HG02759 (cell line): ENCODE measurements around the gene NRF1.

Experiments
- ATAC-seq: cut with Tn5 transposase; IDR thresholded peaks from one replicate; pipeline ENCODE4 v1.9.1; 2021; ENCODE audit warnings: mild to moderate bottlenecking, moderate library complexity; ENCODE audit not compliant: unreplicated experiment

Gene NRF1

DNA sequence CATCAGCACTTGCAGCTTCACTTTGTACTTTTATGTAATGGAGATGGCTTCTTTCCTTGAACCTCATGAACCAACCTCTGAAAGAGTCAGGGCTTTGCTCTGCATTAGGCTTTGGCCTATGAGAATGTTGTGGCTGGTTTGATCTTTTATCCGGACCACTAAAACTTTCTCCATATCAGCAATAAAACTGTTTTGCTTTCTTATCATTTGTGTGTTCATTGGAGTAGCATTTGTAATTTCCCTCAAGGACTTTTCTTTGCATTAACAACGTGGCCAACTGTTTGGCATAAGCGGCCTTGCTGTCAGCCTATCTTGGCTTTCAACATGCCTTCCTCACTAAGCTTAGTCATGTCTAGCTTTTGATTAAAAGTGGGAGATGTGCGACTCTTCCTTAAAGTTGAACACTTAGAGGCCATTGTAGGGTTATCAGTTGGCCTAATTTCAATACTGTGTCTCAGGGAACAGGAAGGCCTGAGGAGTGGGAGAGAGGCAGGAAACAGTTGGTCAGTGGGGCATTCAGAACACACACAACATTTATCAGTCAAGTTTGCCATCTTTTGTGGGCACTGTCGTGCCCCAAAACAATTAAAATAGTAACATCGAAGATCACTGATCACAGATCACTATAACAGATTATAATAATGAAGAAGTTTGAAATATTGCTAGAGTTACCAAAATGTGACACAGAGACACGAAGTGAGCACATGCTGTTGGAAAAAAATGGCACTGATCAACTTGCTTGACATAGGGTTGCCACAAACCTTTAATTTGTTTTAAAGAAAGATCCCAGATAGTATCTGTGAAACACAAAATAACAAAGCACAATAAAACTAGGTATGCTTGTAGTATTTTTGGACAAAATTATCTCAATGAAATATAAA is 64.7 kb downstream of the NRF1 start:
- ATAC-seq = no peak

- no peak for ATAC-seq
These were observed 66.3 kb downstream of the NRF1 start for GRCh38 chr7:129677796-129678195.

DNA sequence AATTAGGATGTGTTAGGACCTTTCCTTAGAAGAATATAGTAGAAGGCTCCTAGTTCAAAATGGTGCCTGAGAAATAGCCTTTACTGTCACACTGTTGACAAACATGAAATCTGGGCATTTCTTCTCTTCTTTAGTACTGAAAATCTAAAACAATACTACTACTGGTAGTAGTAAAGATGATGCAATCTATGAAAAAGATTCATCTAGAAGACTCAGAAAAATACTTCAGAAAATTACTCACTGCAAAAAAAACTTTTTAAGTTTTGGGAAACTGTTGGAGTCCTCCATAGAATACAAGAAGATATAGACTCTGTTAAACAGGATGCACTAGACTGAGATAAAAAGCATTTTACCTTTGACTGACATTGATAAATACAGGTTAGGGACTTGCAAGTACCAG is 67.1 kb downstream of the NRF1 start:
- no peak for ATAC-seq

GRCh38 chr7:129680400-129680799 is 68.9 kb downstream of the NRF1 start:
- ATAC-seq = no peak

DNA sequence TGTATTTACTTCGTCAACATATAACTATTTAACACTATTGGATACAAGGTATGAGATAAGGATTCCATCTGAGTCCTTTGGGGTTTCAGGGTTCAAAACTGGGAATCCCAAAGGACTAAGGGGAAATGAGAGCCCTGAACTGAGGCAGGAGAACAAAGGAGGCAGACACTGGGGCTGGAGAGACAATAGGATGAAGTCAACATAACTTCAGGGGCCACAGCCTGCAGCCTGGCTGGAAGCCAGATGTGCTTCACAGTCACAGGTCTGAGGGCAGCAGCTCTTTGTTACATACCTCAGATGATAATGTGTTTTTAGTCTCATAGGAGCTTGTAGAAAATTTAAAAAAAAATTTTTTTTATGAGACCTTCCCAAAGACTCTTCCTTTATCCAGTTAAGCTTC is 73.3 kb downstream of the NRF1 start:
- ATAC-seq = no peak

- ATAC-seq = no peak
These were observed 74.5 kb downstream of the NRF1 start for GRCh38 chr7:129686063-129686462.

- no peak for ATAC-seq
These were observed 77.1 kb downstream of the NRF1 start for GRCh38 chr7:129688503-129689222.

GRCh38 chr7:129689995-129690581 is 78.6 kb downstream of the NRF1 start:
- ATAC-seq = no peak

DNA sequence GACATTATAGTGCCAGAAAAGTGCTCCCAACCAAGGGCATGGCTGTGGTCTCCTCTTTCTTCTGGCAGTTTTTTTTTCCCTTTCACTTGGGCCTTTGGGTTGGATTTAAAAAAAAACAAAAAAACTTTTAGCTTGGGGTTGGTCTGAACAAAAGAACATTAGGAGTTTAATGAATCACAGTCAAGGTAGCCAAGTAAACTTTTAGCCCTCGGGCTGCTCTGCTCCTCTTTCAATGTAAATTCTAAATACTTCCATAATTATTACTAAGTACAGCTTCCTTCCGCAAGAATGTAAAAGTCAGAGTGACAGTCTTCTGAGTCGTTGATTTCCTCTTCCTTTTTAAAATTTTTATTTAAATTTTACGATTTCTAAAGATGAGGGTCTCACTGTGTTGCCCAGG is 79.2 kb downstream of the NRF1 start:
- ATAC-seq = no peak

DNA sequence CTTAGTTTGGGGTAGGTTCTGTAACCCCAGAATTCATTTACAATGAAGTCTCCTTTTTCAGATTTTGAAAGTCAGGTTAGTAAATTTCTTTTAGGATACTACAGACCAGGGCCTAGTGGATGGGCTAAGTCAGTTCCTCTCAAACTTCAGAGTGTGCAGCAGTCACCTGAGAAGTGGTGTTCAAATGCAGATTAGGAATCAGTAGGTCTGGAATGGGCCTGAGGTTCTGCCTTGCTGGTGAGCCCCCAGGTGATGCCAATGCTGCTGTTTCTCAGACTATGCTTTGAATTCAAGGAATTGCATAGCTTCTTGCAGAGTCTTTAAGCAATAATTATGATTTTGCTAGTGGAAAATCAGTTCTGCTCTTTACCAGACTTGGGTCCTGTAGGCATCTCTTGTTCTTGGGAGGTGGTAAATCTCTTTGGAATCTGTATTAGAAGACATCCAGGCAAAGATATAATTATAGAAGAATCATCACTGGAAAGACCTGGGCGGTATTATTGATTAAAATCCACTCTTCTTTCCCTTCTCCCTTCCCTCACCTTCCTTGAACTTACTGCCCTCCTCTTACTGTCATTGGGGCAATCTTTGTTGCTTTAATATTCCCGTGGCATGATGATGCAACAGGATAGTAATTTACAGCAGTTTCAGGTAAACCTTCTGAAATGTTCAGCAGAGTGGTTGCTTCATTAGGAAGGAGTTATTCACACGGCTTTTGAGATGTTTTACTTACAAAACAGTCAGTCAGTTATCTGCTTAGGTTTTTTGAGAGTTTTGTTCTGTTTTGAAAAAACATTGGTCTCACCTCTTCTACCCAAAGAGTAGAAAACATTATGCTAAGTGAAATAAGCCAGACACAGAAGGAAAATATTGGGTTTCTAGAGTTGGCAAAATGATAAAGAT is 87.2 kb downstream of the NRF1 start:
- ATAC-seq = no peak

DNA sequence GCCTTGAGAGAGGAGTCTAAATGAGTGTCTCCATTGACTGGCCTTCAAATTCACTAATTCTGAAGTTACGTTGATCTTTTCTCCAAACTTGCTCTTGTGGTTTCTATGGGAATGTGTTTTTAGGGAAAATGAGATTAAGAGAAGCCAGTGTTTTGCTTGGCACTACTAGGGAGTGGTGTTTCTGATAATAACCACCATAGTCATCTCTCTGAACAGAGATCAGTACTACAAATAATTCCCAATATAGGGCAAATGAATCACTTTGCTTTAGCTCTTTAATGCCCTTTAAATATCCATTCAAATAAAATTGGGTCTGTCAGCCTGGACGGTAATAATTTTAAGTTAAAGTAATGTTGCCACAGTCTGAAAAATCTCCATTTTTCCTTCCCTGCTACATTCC is 90.8 kb downstream of the NRF1 start:
- ATAC-seq = no peak

DNA sequence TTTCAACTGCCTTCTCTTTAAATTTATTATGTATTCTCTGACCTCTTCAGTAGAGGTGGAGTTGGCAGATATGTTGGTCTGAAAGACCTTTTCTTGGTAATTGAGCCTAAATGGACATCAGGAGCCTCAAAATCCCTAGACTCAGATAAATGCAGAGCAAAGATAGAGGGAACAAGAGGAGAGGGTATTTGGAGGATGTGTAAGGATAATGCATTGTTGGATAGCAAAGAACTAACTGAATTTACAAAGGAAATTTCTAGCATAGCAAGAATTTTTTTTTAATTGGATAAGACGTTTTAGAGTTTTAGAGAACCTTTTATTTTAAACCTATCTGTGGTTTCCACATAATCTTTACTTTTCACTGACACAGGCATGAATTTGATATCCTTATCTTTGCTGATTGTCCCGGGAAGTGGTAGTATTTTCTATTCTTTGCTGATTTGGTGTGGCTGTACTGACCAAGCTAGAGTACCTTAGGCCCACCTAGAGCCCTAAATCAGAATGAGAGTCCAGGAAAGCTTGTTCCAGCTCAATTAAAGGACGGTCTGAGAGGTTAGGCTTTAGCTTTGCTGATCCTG is 91.3 kb downstream of the NRF1 start:
- ATAC-seq = no peak

GRCh38 chr7:129703751-129704150 is 92.2 kb downstream of the NRF1 start:
- ATAC-seq = no peak

DNA sequence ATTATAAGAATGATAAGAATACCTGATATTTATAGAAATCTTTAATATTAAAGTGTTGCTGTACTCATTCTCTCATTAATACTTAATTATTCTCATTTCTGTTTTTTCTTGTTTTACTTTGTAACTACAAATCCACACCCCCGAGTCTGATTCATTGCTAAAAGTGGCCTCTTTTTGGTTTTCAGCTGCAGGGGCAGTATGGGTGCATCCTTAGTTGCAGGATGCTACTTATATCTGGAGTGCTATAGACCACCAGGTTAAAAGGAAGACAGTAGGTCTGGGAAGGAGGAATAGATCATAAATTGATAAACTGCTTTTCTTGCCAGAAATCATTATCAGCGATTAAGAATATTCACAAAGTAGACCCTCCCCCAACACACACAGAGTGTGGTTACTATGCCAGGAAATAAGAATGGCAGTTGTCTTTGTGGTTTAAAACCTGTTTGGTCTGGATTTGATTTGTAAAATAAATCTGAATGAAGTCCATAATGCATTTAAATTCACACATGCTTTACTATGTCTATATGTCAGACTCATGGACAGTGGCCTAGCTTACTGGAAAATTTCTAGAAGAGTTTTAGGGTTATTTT is 96.5 kb downstream of the NRF1 start:
- no peak for ATAC-seq

- ATAC-seq = no peak
These were observed 102.0 kb downstream of the NRF1 start for GRCh38 chr7:129713544-129713943.

GRCh38 chr7:129714514-129715063 is 103.1 kb downstream of the NRF1 start:
- no peak for ATAC-seq

- no peak for ATAC-seq
These were observed 108.6 kb downstream of the NRF1 start for GRCh38 chr7:129719980-129720732.

GRCh38 chr7:129721068-129721467 is 109.5 kb downstream of the NRF1 start:
- no peak for ATAC-seq

- no peak for ATAC-seq
These were observed 112.2 kb downstream of the NRF1 start for GRCh38 chr7:129723679-129724078.
